ENCODE data around the gene DELE1.

Gene DELE1

GRCh38 chr5:141897425-141897824 is 26.2 kb upstream of the DELE1 start:
- Histone ChIP-seq H3K27ac (ENCODE audit: low read length) (no peak overlapping the region), H3K9me3 (ENCODE audit: insufficient read depth, low read depth, low read length) (no peaks in the 10 kb centered on the region), H3K9ac (ENCODE audit: low read depth, low read length) (no peak overlapping the region), H3K4me1 (ENCODE audit: insufficient read depth, low read length) (no peaks in the 10 kb centered on the region), H3K36me3 (ENCODE audit: insufficient read depth, low read depth, low read length) (no peaks in the 10 kb centered on the region), H3K4me3 (ENCODE audit: low read length) (no peak overlapping the region), H3K27me3 (ENCODE audit: insufficient read depth, low read length) (no peaks in the 10 kb centered on the region)

- H3K27me3 ChIP-seq (ENCODE audit: insufficient read depth, low read length): no peaks in the 10 kb centered on the region
- H3K4me1 ChIP-seq (ENCODE audit: insufficient read depth, low read length): no peaks in the 10 kb centered on the region
- H3K4me3 ChIP-seq (ENCODE audit: low read length): no peak overlapping the region
- H3K9ac ChIP-seq (ENCODE audit: low read depth, low read length): no peak overlapping the region
- no peak overlapping the region for H3K27ac ChIP-seq (ENCODE audit: low read length)
- no peaks in the 10 kb centered on the region for H3K9me3 ChIP-seq (ENCODE audit: insufficient read depth, low read depth, low read length)
- no peaks in the 10 kb centered on the region for H3K36me3 ChIP-seq (ENCODE audit: insufficient read depth, low read depth, low read length)
Observed at GRCh38 chr5:141898448-141899049, 25.1 kb upstream of the DELE1 start.

- Histone ChIP-seq H3K27me3 (ENCODE audit: insufficient read depth, low read length) (no peaks in the 10 kb centered on the region), H3K36me3 (ENCODE audit: insufficient read depth, low read depth, low read length) (no peaks in the 10 kb centered on the region), H3K4me3 (ENCODE audit: low read length) (no peak overlapping the region), H3K27ac (ENCODE audit: low read length) (no peak overlapping the region), H3K9ac (ENCODE audit: low read depth, low read length) (no peak overlapping the region), H3K9me3 (ENCODE audit: insufficient read depth, low read depth, low read length) (no peaks in the 10 kb centered on the region), H3K4me1 (ENCODE audit: insufficient read depth, low read length) (no peaks in the 10 kb centered on the region)
Observed at GRCh38 chr5:141902015-141902814, 21.5 kb upstream of the DELE1 start.

- H3K4me3 ChIP-seq (ENCODE audit: low read length): no peak overlapping the region
- H3K36me3 ChIP-seq (ENCODE audit: insufficient read depth, low read depth, low read length): no peaks in the 10 kb centered on the region
- no peaks in the 10 kb centered on the region for H3K9me3 ChIP-seq (ENCODE audit: insufficient read depth, low read depth, low read length)
- H3K27me3 ChIP-seq (ENCODE audit: insufficient read depth, low read length): no peaks in the 10 kb centered on the region
- no peaks in the 10 kb centered on the region for H3K4me1 ChIP-seq (ENCODE audit: insufficient read depth, low read length)
- H3K9ac ChIP-seq (ENCODE audit: low read depth, low read length): no peak overlapping the region
- H3K27ac ChIP-seq (ENCODE audit: low read length): no peak overlapping the region
Observed at GRCh38 chr5:141903261-141903660, 20.4 kb upstream of the DELE1 start.

- H3K4me1 ChIP-seq (ENCODE audit: insufficient read depth, low read length): no peaks in the 10 kb centered on the region
- no peaks in the 10 kb centered on the region for H3K9me3 ChIP-seq (ENCODE audit: insufficient read depth, low read depth, low read length)
- H3K9ac ChIP-seq (ENCODE audit: low read depth, low read length): no peak overlapping the region
- no peaks in the 10 kb centered on the region for H3K27me3 ChIP-seq (ENCODE audit: insufficient read depth, low read length)
- H3K4me3 ChIP-seq (ENCODE audit: low read length): no peak overlapping the region
- H3K27ac ChIP-seq (ENCODE audit: low read length): no peak overlapping the region
- no peaks in the 10 kb centered on the region for H3K36me3 ChIP-seq (ENCODE audit: insufficient read depth, low read depth, low read length)
Observed at GRCh38 chr5:141904551-141904950, 19.1 kb upstream of the DELE1 start.

GRCh38 chr5:141906517-141906916 is 17.2 kb upstream of the DELE1 start:
- no peaks in the 10 kb centered on the region for H3K36me3 ChIP-seq (ENCODE audit: insufficient read depth, low read depth, low read length)
- H3K4me1 ChIP-seq (ENCODE audit: insufficient read depth, low read length): no peaks in the 10 kb centered on the region
- no peaks in the 10 kb centered on the region for H3K27me3 ChIP-seq (ENCODE audit: insufficient read depth, low read length)
- H3K4me3 ChIP-seq (ENCODE audit: low read length): no peak overlapping the region
- no peaks in the 10 kb centered on the region for H3K9me3 ChIP-seq (ENCODE audit: insufficient read depth, low read depth, low read length)
- no peak overlapping the region for H3K9ac ChIP-seq (ENCODE audit: low read depth, low read length)
- H3K27ac ChIP-seq (ENCODE audit: low read length): no peak overlapping the region

- no peak overlapping the region for H3K27ac ChIP-seq (ENCODE audit: low read length)
- no peaks in the 10 kb centered on the region for H3K9me3 ChIP-seq (ENCODE audit: insufficient read depth, low read depth, low read length)
- H3K36me3 ChIP-seq (ENCODE audit: insufficient read depth, low read depth, low read length): no peaks in the 10 kb centered on the region
- no peaks in the 10 kb centered on the region for H3K27me3 ChIP-seq (ENCODE audit: insufficient read depth, low read length)
- no peak overlapping the region for H3K4me3 ChIP-seq (ENCODE audit: low read length)
- H3K4me1 ChIP-seq (ENCODE audit: insufficient read depth, low read length): no peaks in the 10 kb centered on the region
- no peak overlapping the region for H3K9ac ChIP-seq (ENCODE audit: low read depth, low read length)
Observed at GRCh38 chr5:141906972-141907371, 16.7 kb upstream of the DELE1 start.

- Histone ChIP-seq H3K27me3 (ENCODE audit: insufficient read depth, low read length) (peaks cover 17% of the 10 kb centered on the region), H3K36me3 (ENCODE audit: insufficient read depth, low read depth, low read length) (no peaks in the 10 kb centered on the region), H3K4me3 (ENCODE audit: low read length) (no peak overlapping the region), H3K4me1 (ENCODE audit: insufficient read depth, low read length) (peaks cover 5% of the 10 kb centered on the region; the same call in 1 of the 2 replicates), H3K9me3 (ENCODE audit: insufficient read depth, low read depth, low read length) (no peaks in the 10 kb centered on the region), H3K9ac (ENCODE audit: low read depth, low read length) (no peak overlapping the region), H3K27ac (ENCODE audit: low read length) (no peak overlapping the region)
Observed at GRCh38 chr5:141908796-141909195, 14.9 kb upstream of the DELE1 start.

GRCh38 chr5:141909212-141909611 is 14.5 kb upstream of the DELE1 start:
- no peak overlapping the region for H3K27ac ChIP-seq (ENCODE audit: low read length)
- H3K36me3 ChIP-seq (ENCODE audit: insufficient read depth, low read depth, low read length): no peaks in the 10 kb centered on the region
- H3K9ac ChIP-seq (ENCODE audit: low read depth, low read length): no peak overlapping the region
- H3K4me1 ChIP-seq (ENCODE audit: insufficient read depth, low read length): peaks cover 7% of the 10 kb centered on the region; the same call in 1 of the 2 replicates
- H3K27me3 ChIP-seq (ENCODE audit: insufficient read depth, low read length): peaks cover 21% of the 10 kb centered on the region
- H3K9me3 ChIP-seq (ENCODE audit: insufficient read depth, low read depth, low read length): no peaks in the 10 kb centered on the region
- no peak overlapping the region for H3K4me3 ChIP-seq (ENCODE audit: low read length)

- no peaks in the 10 kb centered on the region for H3K36me3 ChIP-seq (ENCODE audit: insufficient read depth, low read depth, low read length)
- H3K9ac ChIP-seq (ENCODE audit: low read depth, low read length): no peak overlapping the region
- no peak overlapping the region for H3K4me3 ChIP-seq (ENCODE audit: low read length)
- no peak overlapping the region for H3K27ac ChIP-seq (ENCODE audit: low read length)
- peaks cover 7% of the 10 kb centered on the region; the same call in 1 of the 2 replicates for H3K4me1 ChIP-seq (ENCODE audit: insufficient read depth, low read length)
- peaks cover 32% of the 10 kb centered on the region for H3K27me3 ChIP-seq (ENCODE audit: insufficient read depth, low read length)
- no peaks in the 10 kb centered on the region for H3K9me3 ChIP-seq (ENCODE audit: insufficient read depth, low read depth, low read length)
Observed at GRCh38 chr5:141910271-141910673, 13.4 kb upstream of the DELE1 start.

GRCh38 chr5:141913560-141914198 is 10.0 kb upstream of the DELE1 start:
- H3K4me3 ChIP-seq (ENCODE audit: low read length): peak overlapping the region; percentile 76
- H3K9me3 ChIP-seq (ENCODE audit: insufficient read depth, low read depth, low read length): no peaks in the 10 kb centered on the region
- no peaks in the 10 kb centered on the region for H3K36me3 ChIP-seq (ENCODE audit: insufficient read depth, low read depth, low read length)
- peaks cover 39% of the 10 kb centered on the region for H3K27me3 ChIP-seq (ENCODE audit: insufficient read depth, low read length)
- H3K27ac ChIP-seq (ENCODE audit: low read length): no peak overlapping the region
- peaks cover 7% of the 10 kb centered on the region; the same call in 1 of the 2 replicates for H3K4me1 ChIP-seq (ENCODE audit: insufficient read depth, low read length)
- H3K9ac ChIP-seq (ENCODE audit: low read depth, low read length): peak overlapping the region; percentile 59; the same call in 1 of the 2 replicates
